Fibroblast of skin of scalp (primary cell): ENCODE data around the gene PLEK.
"Not testable (repeated sequence)": the region's sequence is repeated elsewhere in the genome, so short reads cannot be mapped to it uniquely, and the experiment has no call there.

ENCODE experiments used
- DNase-seq: peaks from one replicate; pipeline ENCODE4 v3.0.0-alpha.2; 2013

The PLEK gene

GRCh38 chr2:68446425-68446824, 81.3 kb downstream of the PLEK start:
- DNase-seq: not testable (repeated sequence)
